ENCODE results near the gene RNF11.

DNA sequence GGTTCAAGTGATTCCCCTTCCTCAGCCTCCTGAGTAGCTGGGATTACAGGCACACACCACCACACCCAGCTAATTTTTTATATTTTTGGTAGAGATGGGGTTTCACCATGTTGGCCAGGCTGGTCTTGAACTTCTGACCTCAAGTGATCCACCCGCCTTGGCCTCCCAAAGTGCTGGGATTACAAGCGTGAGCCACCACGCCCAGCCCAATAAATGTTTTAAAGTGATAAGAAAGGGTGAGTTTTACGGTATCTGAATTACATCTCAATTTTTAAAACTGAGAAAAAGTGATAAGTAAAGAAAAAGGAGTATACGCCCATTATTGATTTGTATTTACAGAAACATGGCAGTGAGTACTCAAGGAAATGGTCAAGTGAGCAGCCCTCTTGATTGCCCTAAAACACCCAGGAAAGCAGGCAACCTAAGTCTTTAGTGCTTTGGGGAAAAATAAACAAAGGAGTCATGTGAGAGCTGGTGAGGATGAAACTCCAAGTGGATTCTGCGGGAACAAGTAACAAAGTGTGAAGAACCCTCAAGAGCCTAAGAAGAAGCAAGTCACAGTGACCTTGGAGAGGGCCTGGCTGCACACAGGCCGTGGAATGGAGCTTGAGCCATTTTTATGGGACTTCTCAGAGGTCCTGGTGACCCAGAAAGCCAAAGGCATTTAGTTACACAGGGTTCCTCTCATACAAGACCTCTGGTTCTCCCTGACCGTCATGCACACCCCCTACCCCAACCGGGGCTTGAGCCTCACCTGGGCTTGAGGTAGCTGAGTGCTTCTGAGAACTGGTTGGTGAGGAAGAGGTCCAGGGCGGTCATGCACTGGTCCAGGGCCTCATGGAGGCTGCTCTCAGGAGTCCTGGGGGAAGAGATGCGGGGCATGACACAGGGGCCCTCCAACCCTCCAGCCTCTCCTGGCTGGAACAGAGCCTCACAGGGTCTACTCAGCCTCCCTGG lies 85.2 kb downstream of the RNF11 start:
- TF ChIP-seq, protein P1, sequence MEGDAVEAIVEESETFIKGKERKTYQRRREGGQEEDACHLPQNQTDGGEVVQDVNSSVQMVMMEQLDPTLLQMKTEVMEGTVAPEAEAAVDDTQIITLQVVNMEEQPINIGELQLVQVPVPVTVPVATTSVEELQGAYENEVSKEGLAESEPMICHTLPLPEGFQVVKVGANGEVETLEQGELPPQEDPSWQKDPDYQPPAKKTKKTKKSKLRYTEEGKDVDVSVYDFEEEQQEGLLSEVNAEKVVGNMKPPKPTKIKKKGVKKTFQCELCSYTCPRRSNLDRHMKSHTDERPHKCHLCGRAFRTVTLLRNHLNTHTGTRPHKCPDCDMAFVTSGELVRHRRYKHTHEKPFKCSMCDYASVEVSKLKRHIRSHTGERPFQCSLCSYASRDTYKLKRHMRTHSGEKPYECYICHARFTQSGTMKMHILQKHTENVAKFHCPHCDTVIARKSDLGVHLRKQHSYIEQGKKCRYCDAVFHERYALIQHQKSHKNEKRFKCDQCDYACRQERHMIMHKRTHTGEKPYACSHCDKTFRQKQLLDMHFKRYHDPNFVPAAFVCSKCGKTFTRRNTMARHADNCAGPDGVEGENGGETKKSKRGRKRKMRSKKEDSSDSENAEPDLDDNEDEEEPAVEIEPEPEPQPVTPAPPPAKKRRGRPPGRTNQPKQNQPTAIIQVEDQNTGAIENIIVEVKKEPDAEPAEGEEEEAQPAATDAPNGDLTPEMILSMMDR (IDR thresholded peaks at IDR 0.05; ENCODE audit: poor library complexity, severe bottlenecking): no peak
- no peak for TF ChIP-seq POLR2AphosphoS5 (IDR thresholded peaks at IDR 0.05)
